ENCODE results near the gene FXYD7.

The FXYD7 gene

DNA sequence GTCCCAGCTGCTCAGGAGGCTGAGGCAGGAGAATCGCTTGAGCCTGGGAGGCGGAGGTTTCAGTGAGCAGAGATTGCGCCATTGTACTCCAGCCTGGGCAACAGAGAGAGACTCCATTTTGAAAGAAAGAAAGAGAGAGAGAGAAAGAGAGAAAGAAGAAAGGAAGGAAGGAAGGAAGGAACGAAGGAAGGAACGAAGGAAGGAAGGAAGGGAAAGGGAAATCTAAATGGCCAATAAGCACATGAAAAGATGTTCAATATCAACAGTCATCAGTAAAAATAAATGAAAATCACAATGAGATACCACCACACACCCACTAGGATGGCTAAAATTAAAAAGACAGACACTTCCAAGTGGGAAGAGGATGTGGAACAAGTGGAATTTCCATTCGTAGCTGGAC is 31.2 kb downstream of the FXYD7 start (continued):
- TF ChIP-seq ZNF366 (tag by site-specific recombination; conservative IDR thresholded peaks at IDR 0.05): peak; percentile 92
- no peak for TF ChIP-seq KLF9 (tag by site-specific recombination; IDR thresholded peaks at IDR 0.05; ENCODE audit: low read depth)
- TF ChIP-seq ZNF423 (tag by site-specific recombination; IDR thresholded peaks at IDR 0.05): no peak; the same call in 1 of the 2 replicates
- no peak for TF ChIP-seq ZNF701 (tag by site-specific recombination; IDR thresholded peaks at IDR 0.05)
- TF ChIP-seq ZNF10 (tag by site-specific recombination; IDR thresholded peaks at IDR 0.05): no peak
- TF ChIP-seq, protein P1, sequence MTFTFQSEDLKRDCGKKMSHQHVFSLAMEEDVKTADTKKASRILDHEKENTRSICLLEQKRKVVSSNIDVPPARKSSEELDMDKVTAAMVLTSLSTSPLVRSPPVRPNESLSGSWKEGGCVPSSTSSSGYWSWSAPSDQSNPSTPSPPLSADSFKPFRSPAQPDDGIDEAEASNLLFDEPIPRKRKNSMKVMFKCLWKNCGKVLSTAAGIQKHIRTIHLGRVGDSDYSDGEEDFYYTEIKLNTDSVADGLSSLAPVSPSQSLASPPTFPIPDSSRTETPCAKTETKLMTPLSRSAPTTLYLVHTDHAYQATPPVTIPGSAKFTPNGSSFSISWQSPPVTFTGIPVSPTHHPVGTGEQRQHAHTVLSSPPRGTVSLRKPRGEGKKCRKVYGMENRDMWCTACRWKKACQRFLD (tag by site-specific recombination; IDR thresholded peaks at IDR 0.05): no peak
- TF ChIP-seq ZNF274 (IDR thresholded peaks at IDR 0.05; ENCODE audit: low read length): no peak
- no peak for TF ChIP-seq ZNF274 (tag by site-specific recombination; IDR thresholded peaks at IDR 0.05; ENCODE audit: borderline replicate concordance)
- 0 out of 2 replicates have a peak, but pooled peaks have one; percentile 14 for TF ChIP-seq ZNF121 (tag by site-specific recombination; IDR thresholded peaks at IDR 0.05)
- no peak for TF ChIP-seq PRDM6 (tag by site-specific recombination; IDR thresholded peaks at IDR 0.05)
- TF ChIP-seq ZIC2 (tag by site-specific recombination; IDR thresholded peaks at IDR 0.05): no peak
- TF ChIP-seq KLF8 (tag by site-specific recombination; IDR thresholded peaks at IDR 0.05): no peak
- no peak for TF ChIP-seq SCRT1 (tag by site-specific recombination; IDR thresholded peaks at IDR 0.05; ENCODE audit: borderline replicate concordance)
- no peak for TF ChIP-seq GLI2 (tag by site-specific recombination; IDR thresholded peaks at IDR 0.05; ENCODE audit: borderline replicate concordance, low read depth)
- no peak for TF ChIP-seq ZNF174 (tag by site-specific recombination; IDR thresholded peaks at IDR 0.05)
- TF ChIP-seq ZNF501 (tag by site-specific recombination; IDR thresholded peaks at IDR 0.05): no peak

DNA sequence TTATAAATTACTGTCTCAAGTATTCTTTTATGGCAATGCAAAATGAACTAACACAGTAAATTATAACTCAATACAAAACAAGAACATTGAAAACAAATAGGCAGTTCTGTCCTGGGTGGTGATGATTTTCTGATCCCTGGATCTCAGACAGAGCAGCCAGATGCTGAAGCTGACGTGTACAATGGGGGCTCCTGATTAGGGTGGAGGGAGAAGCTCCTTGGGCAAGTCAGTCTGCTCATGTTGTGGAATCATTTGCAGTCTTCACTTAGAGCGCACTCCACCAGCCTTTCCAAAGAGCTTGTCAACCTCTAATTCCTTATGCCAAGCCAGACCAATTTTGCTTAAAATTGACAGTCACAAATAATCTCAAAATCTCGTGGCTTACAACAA is 33.1 kb downstream of the FXYD7 start:
- no peak overlapping the region for H3K4me3 ChIP-seq (ENCODE audit: low read depth, low read length)
- no peak for TF ChIP-seq KLF8 (tag by site-specific recombination; IDR thresholded peaks at IDR 0.05)
- no peak for TF ChIP-seq ZNF768 (tag by site-specific recombination; IDR thresholded peaks at IDR 0.05)
- no peak for TF ChIP-seq ZNF416 (tag by site-specific recombination; IDR thresholded peaks at IDR 0.05)
- no peak for TF ChIP-seq ZNF292 (tag by site-specific recombination; IDR thresholded peaks at IDR 0.05; ENCODE audit: borderline replicate concordance, low read depth)
- TF ChIP-seq ZNF610 (tag by site-specific recombination; IDR thresholded peaks at IDR 0.05; ENCODE audit: borderline replicate concordance): no peak
- TF ChIP-seq ZNF549 (tag by site-specific recombination; IDR thresholded peaks at IDR 0.05): no peak
- no peak for TF ChIP-seq ZFP69B (tag by site-specific recombination; IDR thresholded peaks at IDR 0.05)
- TF ChIP-seq ZSCAN4 (tag by site-specific recombination; IDR thresholded peaks at IDR 0.05): no peak
- no peak for TF ChIP-seq ZNF121 (tag by site-specific recombination; IDR thresholded peaks at IDR 0.05)
- no peak for TF ChIP-seq YY1 (tag by site-specific recombination; IDR thresholded peaks at IDR 0.05)
- no peak for TF ChIP-seq ZNF398 (tag by site-specific recombination; IDR thresholded peaks at IDR 0.05)
- TF ChIP-seq MYNN (tag by site-specific recombination; IDR thresholded peaks at IDR 0.05; ENCODE audit: borderline replicate concordance): no peak
- TF ChIP-seq ZNF221 (tag by site-specific recombination; IDR thresholded peaks at IDR 0.05; ENCODE audit: borderline replicate concordance): no peak
- TF ChIP-seq ZNF658 (tag by site-specific recombination; IDR thresholded peaks at IDR 0.05): no peak
- TF ChIP-seq ZNF16 (tag by site-specific recombination; IDR thresholded peaks at IDR 0.05; ENCODE audit: low read depth): no peak
- no peak for TF ChIP-seq ZNF76 (tag by site-specific recombination; IDR thresholded peaks at IDR 0.05; ENCODE audit: borderline replicate concordance, low read depth)
- no peaks in the 10 kb centered on the region for H3K4me1 ChIP-seq (ENCODE audit: control insufficient read depth, insufficient read depth, low read length)
- no peaks in the 10 kb centered on the region for H3K9me3 ChIP-seq (ENCODE audit: control insufficient read depth, insufficient read depth, low read depth, low read length)
- H3K36me3 ChIP-seq (ENCODE audit: control insufficient read depth in 2 of 2, insufficient read depth in 1 of 2, low read length in 2 of 2): peaks cover 0 to 3% of the 10 kb centered on the region in 2 experiments; a peak in 1 of 3 replicates
- no peak overlapping the region for H3K27ac ChIP-seq (ENCODE audit: extremely low read depth, low read depth, low read length)
- ChIA-PET CTCF (interaction anchor here (0.6 to 1.4 kb wide), 3 partner anchors 22 to 60 kb away, joined by 3 to 8 read pairs (median 5); partner anchors contain the start of gene FXYD5), POLR2A (no interaction called here)
